Panc1 (cell line): ENCODE results near the gene TBCK. TPM values are rescaled to one million over a fixed set of nuclear protein-coding genes. Genes with fewer than 3 reads are reported as not detected.

Source experiments
- ATAC-seq: fragments of 200-7000 bp; cut with Tn5 transposase; 2 replicates; pipeline ENCODE4 v1.9.1; 2020; ENCODE audit warnings: mild to moderate bottlenecking, moderate library complexity
- BruUV-seq: library from RNA; stranded (reverse); fragments of 400-500 nt; replicated peaks from 2 replicates; lab custom pipeline; 2021; lab: Mats Ljungman, UMichigan
- CTCF ChIA-PET: fragments of 300-600 bp; sonication (Branson Sonifier 250); formaldehyde crosslinking; loops from one replicate; lab custom pipeline; 2022; ENCODE audit warnings: antibody characterized with exemption; lab: Charles Lee
- POLR2A ChIA-PET: fragments of 300-600 bp; sonication (Branson Sonifier 250); formaldehyde crosslinking; loops from one replicate; lab custom pipeline; 2022; ENCODE audit warnings: antibody characterized with exemption; lab: Charles Lee
- DNase-seq: peaks from one replicate; pipeline ENCODE4 v3.0.0-alpha.2; 2010; ENCODE audit warnings: low read depth, low spot score
- H3K27ac ChIP-seq: 2 replicates; pipeline ENCODE4 v1.5.1; 2011; ENCODE audit warnings: mild to moderate bottlenecking, low read length, inconsistent platforms
- H3K27me3 ChIP-seq: fragments of 200-500 bp; sonication (Bioruptor generic); 2 replicates; pipeline ENCODE4 v1.6.0; 2014; ENCODE audit warnings: low read length, inconsistent platforms; ENCODE audit not compliant: control insufficient read depth, insufficient read depth
- H3K36me3 ChIP-seq: fragments of 200-500 bp; sonication (Bioruptor generic); 2 replicates; pipeline ENCODE4 v1.5.1; 2014; ENCODE audit warnings: inconsistent platforms, mild to moderate bottlenecking, low read length, moderate library complexity; ENCODE audit not compliant: control insufficient read depth, insufficient read depth
- H3K4me1 ChIP-seq: 2 replicates; pipeline ENCODE4 v1.5.1; 2011; ENCODE audit warnings: inconsistent platforms, mild to moderate bottlenecking, low read length, moderate library complexity; ENCODE audit not compliant: control insufficient read depth, insufficient read depth
- H3K4me3 ChIP-seq, 2 experiments: 2 replicates each; pipeline ENCODE4 v1.5.1; 2011 to 2012; ENCODE audit warnings: low read depth in 2 of 2, low read length in 2 of 2, mild to moderate bottlenecking in 2 of 2, inconsistent platforms in 1 of 2, moderate library complexity in 1 of 2
- H3K9me3 ChIP-seq: fragments of 200-500 bp; sonication (Bioruptor generic); 2 replicates; pipeline ENCODE4 v1.5.1; 2014; ENCODE audit warnings: low read depth, mild to moderate bottlenecking, inconsistent platforms, low read length, moderate library complexity; ENCODE audit not compliant: control insufficient read depth, insufficient read depth
- CTCF ChIP-seq: fragments of 450-650 bp; IDR thresholded peaks from 2 replicates; pipeline ENCODE4 v1.5.1; 2017; ENCODE audit warnings: mild to moderate bottlenecking
- POLR2AphosphoS5 ChIP-seq: IDR thresholded peaks from 2 replicates; pipeline ENCODE4 v1.6.1; 2012; ENCODE audit warnings: mild to moderate bottlenecking, low read depth, low read length, moderate library complexity
- REST ChIP-seq, 2 experiments: IDR thresholded peaks; 2 replicates each; pipeline ENCODE4 v1.6.1; 2011 to 2012; ENCODE audit warnings: low read depth in 2 of 2, control low read depth in 1 of 2, low read length in 1 of 2, mild to moderate bottlenecking in 1 of 2, moderate library complexity in 1 of 2; ENCODE audit not compliant: insufficient read depth in 1 of 2
- SIN3A ChIP-seq: IDR thresholded peaks from 2 replicates; pipeline ENCODE4 v1.6.1; 2012; ENCODE audit warnings: low read depth, mild to moderate bottlenecking, low read length, moderate library complexity, borderline replicate concordance; ENCODE audit not compliant: insufficient read depth
- TCF7L2 ChIP-seq: IDR thresholded peaks from 2 replicates; pipeline ENCODE4 v1.6.1; 2011; ENCODE audit warnings: mild to moderate bottlenecking, low read depth, low read length, inconsistent platforms
- in situ Hi-C: cut with HindIII; loops from 2 replicates; pipeline ENCODE4 v1.10.0; 2016; ENCODE audit warnings: low sequenced_read_pairs, low pct_unique_long_range_greater_than_20kb
- intact Hi-C: fragments of 100-400 bp; cut with micrococcal nuclease; formaldehyde crosslinking; loops from one replicate; pipeline ENCODE4 v1.10.0; 2022; ENCODE audit not compliant: unreplicated experiment
- total RNA-seq: library from RNA; stranded (reverse); gene quantifications from one replicate; pipeline ENCODE4 v1.2.1, GENCODE V29; 2021; ENCODE audit not compliant: unreplicated experiment

TBCK gene
- total RNA-seq, 1 experiment from 2014 or later = 15.1 TPM

GRCh38 chr4:106269711-106270110 lies 46.3 kb downstream of the TBCK start:
- intact Hi-C loops (loop anchor here (10.0 kb wide), 1 partner anchor 235 kb away; no protein-coding TSS in a partner anchor), in situ Hi-C loops (no loop called here)
- POLR2A ChIA-PET = no interaction called here
- Histone ChIP-seq H3K36me3 (no peaks in the 10 kb centered on the region), H3K27me3 (no peaks in the 10 kb centered on the region), H3K4me1 (no peaks in the 10 kb centered on the region), H3K27ac (no peak overlapping the region), H3K9me3 (no peaks in the 10 kb centered on the region), H3K4me3 (no peak overlapping the region)
- no TSS peak for BruUV-seq
- DNase-seq (no peak), ATAC-seq (no peak)
- CTCF ChIA-PET = no interaction called here
- TF ChIP-seq TCF7L2 = no peak
- no peak for TF ChIP-seq SIN3A
- TF ChIP-seq REST (IDR thresholded peaks at IDR 0.05; ENCODE audit: insufficient read depth in 1 of 2, low read depth in 2 of 2, low read length in 1 of 2) = no peak
- TF ChIP-seq POLR2AphosphoS5 = no peak
- TF ChIP-seq CTCF = no peak

GRCh38 chr4:106268786-106269185 lies 47.2 kb downstream of the TBCK start:
- ChIA-PET CTCF (no interaction called here), POLR2A (no interaction called here)
- Histone ChIP-seq H3K27ac (no peak overlapping the region), H3K36me3 (no peaks in the 10 kb centered on the region), H3K9me3 (no peaks in the 10 kb centered on the region), H3K4me1 (no peaks in the 10 kb centered on the region), H3K27me3 (no peaks in the 10 kb centered on the region), H3K4me3 (no peak overlapping the region)
- TF ChIP-seq REST (IDR thresholded peaks at IDR 0.05; ENCODE audit: insufficient read depth in 1 of 2, low read depth in 2 of 2, low read length in 1 of 2) (no peak), CTCF (no peak), TCF7L2 (no peak), POLR2AphosphoS5 (no peak), SIN3A (no peak)
- intact Hi-C loops (loop anchor here (10.0 kb wide), 1 partner anchor 236 kb away; no protein-coding TSS in a partner anchor), in situ Hi-C loops (no loop called here)
- DNase-seq (no peak), ATAC-seq (no peak)
- BruUV-seq = no TSS peak
